ENCODE results near the gene CER1. TPM values are rescaled to one million over a fixed set of nuclear protein-coding genes. Genes with fewer than 3 reads are reported as not detected.

Gene CER1
- polyA plus RNA-seq, 3 donors, result not detected

GRCh38 chr9:14723301-14723700, 768 bp upstream of the CER1 start:
- no peaks in the 10 kb centered on the region for H3K79me2 ChIP-seq (ENCODE audit: insufficient read depth, low read length)
- Mint-ChIP-seq H3K9me3 (peaks cover 0 to 5% (median 1%) of the 10 kb centered on the region in 7 donors), H3K27me3 (ENCODE audit: low read depth in 3 of 3) (peaks cover 2 to 8% (median 7%) of the 10 kb centered on the region in 3 donors), H3K4me1 (no peaks in the 10 kb centered on the region), H3K27ac (no peak overlapping the region), H3K4me3 (no peak overlapping the region), H3K36me3 (no peaks in the 10 kb centered on the region)
- no peak overlapping the region for H3K4me3 ChIP-seq (replicated peaks in 1 of 3; ENCODE audit: low read depth in 2 of 3, low read length in 3 of 3)
- no peak overlapping the region for H2AFZ ChIP-seq (ENCODE audit: insufficient read depth, low read depth, low read length, poor library complexity, severe bottlenecking)
- TF ChIP-seq, protein P1, sequence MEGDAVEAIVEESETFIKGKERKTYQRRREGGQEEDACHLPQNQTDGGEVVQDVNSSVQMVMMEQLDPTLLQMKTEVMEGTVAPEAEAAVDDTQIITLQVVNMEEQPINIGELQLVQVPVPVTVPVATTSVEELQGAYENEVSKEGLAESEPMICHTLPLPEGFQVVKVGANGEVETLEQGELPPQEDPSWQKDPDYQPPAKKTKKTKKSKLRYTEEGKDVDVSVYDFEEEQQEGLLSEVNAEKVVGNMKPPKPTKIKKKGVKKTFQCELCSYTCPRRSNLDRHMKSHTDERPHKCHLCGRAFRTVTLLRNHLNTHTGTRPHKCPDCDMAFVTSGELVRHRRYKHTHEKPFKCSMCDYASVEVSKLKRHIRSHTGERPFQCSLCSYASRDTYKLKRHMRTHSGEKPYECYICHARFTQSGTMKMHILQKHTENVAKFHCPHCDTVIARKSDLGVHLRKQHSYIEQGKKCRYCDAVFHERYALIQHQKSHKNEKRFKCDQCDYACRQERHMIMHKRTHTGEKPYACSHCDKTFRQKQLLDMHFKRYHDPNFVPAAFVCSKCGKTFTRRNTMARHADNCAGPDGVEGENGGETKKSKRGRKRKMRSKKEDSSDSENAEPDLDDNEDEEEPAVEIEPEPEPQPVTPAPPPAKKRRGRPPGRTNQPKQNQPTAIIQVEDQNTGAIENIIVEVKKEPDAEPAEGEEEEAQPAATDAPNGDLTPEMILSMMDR (IDR thresholded peaks at IDR 0.05), result no peak
- H3K27ac ChIP-seq (ENCODE audit: low read depth in 1 of 2, low read length in 2 of 2), result no peak overlapping the region
- intact Hi-C loops (cut with micrococcal nuclease), result no loop called here
- H4K20me1 ChIP-seq (ENCODE audit: insufficient read depth, low read length), result no peaks in the 10 kb centered on the region
- H3K27me3 ChIP-seq (ENCODE audit: control insufficient read depth in 2 of 2, insufficient read depth in 2 of 2, low read length in 2 of 2), result peaks cover 0 to under 1% of the 10 kb centered on the region in 2 donors
- no peak for DNase-seq
- no peaks in the 10 kb centered on the region for H3K9me3 ChIP-seq (replicated peaks in 1 of 2; ENCODE audit: control insufficient read depth in 1 of 2, insufficient read depth in 1 of 2, low read length in 2 of 2)
- no peak overlapping the region for H3K4me2 ChIP-seq (replicated peaks; ENCODE audit: extremely low read depth, low read length, poor library complexity, severe bottlenecking)
- WGBS (ENCODE audit: insufficient coverage), result 60% methylated on average over 1 of the region's 4 CpGs
- H3K36me3 ChIP-seq (replicated peaks in 1 of 2; ENCODE audit: control insufficient read depth in 1 of 2, insufficient read depth in 2 of 2, low read length in 2 of 2), result no peaks in the 10 kb centered on the region
- H3K4me1 ChIP-seq (ENCODE audit: control insufficient read depth in 1 of 2, insufficient read depth in 2 of 2, low read length in 2 of 2), result no peaks in the 10 kb centered on the region
- no peak overlapping the region for H3K9ac ChIP-seq (ENCODE audit: insufficient read depth, low read length, poor library complexity, severe bottlenecking)

DNA sequence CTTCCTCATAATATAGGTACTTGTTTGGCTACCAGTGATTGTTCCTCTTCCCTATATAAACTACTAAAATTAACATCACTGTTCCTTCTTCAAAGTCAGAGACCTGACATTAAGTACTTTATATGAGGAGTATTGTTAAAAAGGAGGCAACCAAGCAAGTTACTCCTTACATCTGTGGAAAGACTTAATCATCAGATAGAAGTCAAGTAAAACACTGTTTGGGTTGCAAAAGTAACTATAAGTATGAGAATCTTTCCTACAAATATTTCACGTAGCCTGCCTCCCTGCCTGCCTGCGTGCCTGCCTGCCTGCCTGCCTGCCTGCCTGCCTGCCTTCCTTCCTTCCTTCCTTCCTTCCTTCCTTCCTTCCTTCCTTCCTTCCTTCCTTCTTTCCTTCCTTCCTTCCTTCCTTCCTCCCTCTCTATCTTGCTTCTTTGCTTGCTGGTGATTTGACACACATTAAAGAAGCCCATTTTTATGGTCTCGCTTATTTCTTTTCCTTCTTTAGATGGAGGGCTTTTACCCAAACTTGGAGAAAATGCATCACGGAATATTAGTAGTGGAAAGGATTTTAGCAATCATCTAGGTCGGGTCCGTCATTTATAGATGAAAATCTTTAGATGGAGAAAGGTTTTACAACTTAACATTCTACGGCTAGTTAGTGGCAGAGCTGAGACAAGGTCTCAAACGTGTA, 3.2 kb downstream of the CER1 start:
- H3K36me3 ChIP-seq (replicated peaks in 1 of 2; ENCODE audit: control insufficient read depth in 1 of 2, insufficient read depth in 2 of 2, low read length in 2 of 2), result no peaks in the 10 kb centered on the region

More for the DNA sequence above, 3.2 kb downstream of the CER1 start:
- Histone ChIP-seq H3K4me3 (replicated peaks in 1 of 3; ENCODE audit: low read depth in 2 of 3, low read length in 3 of 3) (no peak overlapping the region), H3K4me2 (replicated peaks; ENCODE audit: extremely low read depth, low read length, poor library complexity, severe bottlenecking) (no peak overlapping the region), H3K27ac (ENCODE audit: low read depth in 1 of 2, low read length in 2 of 2) (no peak overlapping the region), H3K9ac (ENCODE audit: insufficient read depth, low read length, poor library complexity, severe bottlenecking) (no peak overlapping the region), H3K27me3 (ENCODE audit: control insufficient read depth in 2 of 2, insufficient read depth in 2 of 2, low read length in 2 of 2) (peaks cover 3 to 4% of the 10 kb centered on the region in 2 donors), H3K79me2 (ENCODE audit: insufficient read depth, low read length) (no peaks in the 10 kb centered on the region), H4K20me1 (ENCODE audit: insufficient read depth, low read length) (no peaks in the 10 kb centered on the region), H3K4me1 (ENCODE audit: control insufficient read depth in 1 of 2, insufficient read depth in 2 of 2, low read length in 2 of 2) (no peaks in the 10 kb centered on the region), H3K9me3 (replicated peaks in 1 of 2; ENCODE audit: control insufficient read depth in 1 of 2, insufficient read depth in 1 of 2, low read length in 2 of 2) (no peaks in the 10 kb centered on the region), H2AFZ (ENCODE audit: insufficient read depth, low read depth, low read length, poor library complexity, severe bottlenecking) (no peak overlapping the region)
- TF ChIP-seq, protein P1 (IDR thresholded peaks at IDR 0.05), result no peak
- 69% methylated on average over 2 of the region's 8 CpGs for WGBS (ENCODE audit: insufficient coverage)
- Mint-ChIP-seq H3K27ac (no peak overlapping the region), H3K27me3 (ENCODE audit: low read depth in 3 of 3) (peaks cover 3 to 8% (median 7%) of the 10 kb centered on the region in 3 donors), H3K9me3 (peaks cover 0 to 3% (median 0%) of the 10 kb centered on the region in 7 donors), H3K36me3 (no peaks in the 10 kb centered on the region), H3K4me3 (no peak overlapping the region), H3K4me1 (no peaks in the 10 kb centered on the region)
- DNase-seq, result no peak
- intact Hi-C loops (cut with micrococcal nuclease), result no loop called here
